Astrocyte (in vitro differentiated cells and primary cell): ENCODE data around the gene SLC39A9.

Experiments used
- CTCF ChIP-seq: IDR thresholded peaks from 2 replicates; pipeline ENCODE4 v1.5.1; 2011; ENCODE audit warnings: low read depth, mild to moderate bottlenecking, inconsistent platforms, low read length, moderate library complexity; ENCODE audit not compliant: insufficient read depth
- EZH2 ChIP-seq: IDR thresholded peaks from 2 replicates; pipeline ENCODE4 v1.6.1; 2012; ENCODE audit warnings: mild to moderate bottlenecking, low read length, inconsistent platforms; ENCODE audit not compliant: insufficient read depth

GRCh38 chr14:69506241-69506595 is 107.7 kb downstream of the SLC39A9 start:
- TF ChIP-seq CTCF: no peak
- no peak for TF ChIP-seq EZH2
